K562 (cell line): ENCODE measurements around the gene SHROOM3. TPM values are rescaled to one million over a fixed set of nuclear protein-coding genes. Genes with fewer than 3 reads are reported as not detected.

Experiments used
- ATAC-seq: fragments of 200-7000 bp; cut with Tn5 transposase; 3 replicates; pipeline ENCODE4 v1.9.1; 2020; ENCODE audit warnings: moderate library complexity
- BruUV-seq: library from RNA; stranded (reverse); fragments of 400-500 nt; replicated peaks from 2 replicates; lab custom pipeline; 2021; lab: Mats Ljungman, UMichigan
- CTCF ChIA-PET: fragments of 300-600 bp; formaldehyde crosslinking; extraction: SDS; loops from one replicate; lab custom pipeline; 2021; ENCODE audit warnings: low intra/inter-chr PET ratio; lab: Yijun Ruan, JAX
- POLR2A ChIA-PET: fragments of 300-600, 350-650 bp; sonication (Branson Sonifier 250); formaldehyde crosslinking; extraction: SDS; loops from one replicate; lab custom pipeline; 2021; ENCODE audit warnings: antibody characterized with exemption, inconsistent platforms; lab: Yijun Ruan, JAX
- DNase-seq, 4 experiments: peaks; one replicate each; pipeline versions ENCODE4 v3.0.0 to v3.0.0-alpha.2; 2011 to 2018; ENCODE audit warnings: low spot score in 3 of 4, mixed read lengths in 3 of 4; ENCODE audit errors: extremely low read depth in 1 of 4
- FAIRE-seq: peaks from 2 replicates; lab custom pipeline; 2011; peaks lifted over from hg19 to GRCh38; lab: Jason Lieb, UNC
- H2AFZ ChIP-seq: 2 replicates; pipeline ENCODE4 v1.6.0; 2011; ENCODE audit warnings: low read depth, low read length, control low read depth, inconsistent platforms
- H3K27ac ChIP-seq: fragments of 200-600 bp; 3 replicates; pipeline ENCODE4 v1.8.0; 2011; ENCODE audit warnings: low read depth, mild to moderate bottlenecking, control low read depth, inconsistent platforms, low read length, moderate library complexity, mixed read lengths; ENCODE audit errors: extremely low read depth
- H3K27me3 ChIP-seq, 2 experiments: fragments of 300-600 bp in 1 of 2; 2 replicates in 1 of 2; 3 replicates in 1 of 2; pipeline versions ENCODE4 v1.6.0 to v1.8.0; 2011; ENCODE audit warnings: inconsistent platforms in 2 of 2, low read length in 2 of 2, mild to moderate bottlenecking in 1 of 2, mixed read lengths in 1 of 2, moderate library complexity in 1 of 2; ENCODE audit not compliant: control insufficient read depth in 2 of 2, insufficient read depth in 2 of 2
- H3K36me3 ChIP-seq: fragments of 300-600 bp; 3 replicates; pipeline ENCODE4 v1.8.0; 2011; ENCODE audit warnings: mild to moderate bottlenecking, low read length, inconsistent platforms; ENCODE audit not compliant: control insufficient read depth, insufficient read depth
- H3K4me1 ChIP-seq, 2 experiments: fragments of 200-600 bp in 1 of 2; replicated peaks in 1 of 2; 2 replicates in 1 of 2; 3 replicates in 1 of 2; pipeline versions ENCODE4 v1.5.1 to v1.8.0; 2011; ENCODE audit warnings: inconsistent platforms in 2 of 2, low read length in 2 of 2, mild to moderate bottlenecking in 1 of 2, mixed read lengths in 1 of 2, moderate library complexity in 1 of 2; ENCODE audit not compliant: control insufficient read depth in 2 of 2, insufficient read depth in 2 of 2
- H3K4me2 ChIP-seq: 2 replicates; pipeline ENCODE4 v1.6.1; 2011; ENCODE audit warnings: low read length, control low read depth, inconsistent platforms, mixed read lengths; ENCODE audit not compliant: insufficient read depth
- H3K4me3 ChIP-seq: fragments of 200-600 bp; sonication (generic), shearing (Covaris generic); 2 replicates; pipeline ENCODE4 v1.5.1; 2016; ENCODE audit warnings: control low read depth, inconsistent platforms
- H3K79me2 ChIP-seq: fragments of 200-600 bp; 3 replicates; pipeline ENCODE4 v1.8.0; 2011; ENCODE audit warnings: low read length, inconsistent platforms; ENCODE audit not compliant: control insufficient read depth, insufficient read depth
- H3K9ac ChIP-seq, 2 experiments: 2 replicates each; pipeline versions ENCODE4 v1.6.0 to v1.6.1; 2011; ENCODE audit warnings: low read depth in 2 of 2, low read length in 2 of 2, control low read depth in 1 of 2, inconsistent platforms in 1 of 2, mild to moderate bottlenecking in 1 of 2, mixed read lengths in 1 of 2; ENCODE audit not compliant: insufficient read depth in 1 of 2
- H3K9me1 ChIP-seq: one replicate; pipeline ENCODE4 v1.6.0; 2011; ENCODE audit warnings: inconsistent platforms, mild to moderate bottlenecking, low read length, moderate library complexity; ENCODE audit not compliant: control insufficient read depth, insufficient read depth
- H3K9me3 ChIP-seq: replicated peaks from 2 replicates; pipeline ENCODE4 v1.5.1; 2011; ENCODE audit warnings: low read depth, low read length, inconsistent platforms; ENCODE audit not compliant: control insufficient read depth, insufficient read depth
- H4K20me1 ChIP-seq: replicated peaks from 2 replicates; pipeline ENCODE4 v1.6.1; 2011; ENCODE audit warnings: low read length, inconsistent platforms, mixed read lengths; ENCODE audit not compliant: control insufficient read depth, insufficient read depth
- CBX5 ChIP-seq: IDR thresholded peaks from 2 replicates; pipeline ENCODE4 v1.6.1; 2014; ENCODE audit warnings: low read depth, borderline replicate concordance
- E4F1 ChIP-seq: fragments of 250-450 bp; sonication (Bioruptor Pico); IDR thresholded peaks from 2 replicates; pipeline ENCODE4 v1.5.0; 2021; ENCODE audit warnings: mild to moderate bottlenecking, borderline replicate concordance
- EHMT2 ChIP-seq: fragments of 450-650 bp; IDR thresholded peaks from 2 replicates; pipeline ENCODE4 v1.6.1; 2018; ENCODE audit warnings: antibody characterized with exemption
- GATAD2B ChIP-seq: fragments of 450-650 bp; IDR thresholded peaks from 2 replicates; pipeline ENCODE4 v1.6.1; 2017; ENCODE audit warnings: mild to moderate bottlenecking, borderline replicate concordance
- PHF8 ChIP-seq: fragments of 200-600 bp; sonication (generic); IDR thresholded peaks from 2 replicates; pipeline ENCODE4 v1.6.1; 2012; ENCODE audit warnings: mixed run types, mild to moderate bottlenecking, inconsistent platforms, low read length, moderate library complexity, borderline replicate concordance
- SNAPC5 ChIP-seq: fragments of 250-450 bp; sonication (Bioruptor Pico); IDR thresholded peaks from 2 replicates; pipeline ENCODE4 v1.8.0; 2021; ENCODE audit warnings: moderate library complexity, mild to moderate bottlenecking, inconsistent platforms
- SREBF1 ChIP-seq: fragments of 150-350 bp; IDR thresholded peaks from 2 replicates; pipeline ENCODE4 v1.6.1; 2014; ENCODE audit warnings: antibody characterized with exemption, low read depth, low read length, borderline replicate concordance
- ZNF121 ChIP-seq: sonication (generic); formaldehyde crosslinking; conservative IDR thresholded peaks from 2 replicates; pipeline ENCODE4 v1.8.0; 2022; ENCODE audit warnings: missing genetic modification reagents
- WGBS: fragments of 100-300 bp; shearing (Covaris generic); methylation state at CpG from one replicate; pipeline ENCODE4 v1.1.6; 2016; ENCODE audit warnings: low coverage, mixed read lengths; ENCODE audit not compliant: insufficient coverage; ENCODE audit errors: missing lambda C conversion rate; 5-methylcytosine and 5-hydroxymethylcytosine counted together
- in situ Hi-C: fragments of 300-500 bp; cut with MboI; formaldehyde crosslinking; loops from 4 replicates; pipeline ENCODE4 v1.15.0; 2018; ENCODE audit warnings: inconsistent platforms, mixed read lengths
- intact Hi-C: fragments of 100-400 bp; cut with micrococcal nuclease; formaldehyde crosslinking; loops from 2 replicates; pipeline ENCODE4 v1.14.2; 2022
- polyA plus RNA-seq, 8 experiments: library from polyadenylated mRNA; depleted of rRNA in 4 of 8; stranded (reverse) in 5 of 8; unstranded in 3 of 8; fragments of >200 nt; fragmentation: Nextera tagmentation in 2 of 8; fragmentation: Illumina TruSeq in 1 of 8; extraction: Ambion mirVana in 2 of 8; extraction: Trizol in 1 of 8; gene quantifications; 2 replicates each; pipeline versions ENCODE4 v1.2.1 to v1.2.3, GENCODE V29; 2011 to 2014; ENCODE audit warnings: inconsistent platforms in 1 of 8, missing spikeins in 1 of 8
- total RNA-seq, 7 experiments: library from RNA; depleted of rRNA in 6 of 7; stranded (reverse); fragments of >200 nt in 6 of 7; fragmentation: Illumina TruSeq in 2 of 7; extraction: Trizol in 2 of 7; gene quantifications; 2 replicates each; pipeline versions ENCODE4 v1.2.1 to v1.2.3, GENCODE V29; 2011 to 2021; ENCODE audit warnings: low replicate concordance in 1 of 7

Gene SHROOM3
- total and polyA plus RNA-seq, 9 of the 15 experiments (the other 6 are each of a cell fraction or from before 2014, with no cell fraction given) = 0.01 to 0.07 TPM; not detected in 7

- no TSS peak for BruUV-seq
- ATAC-seq (no peak), DNase-seq (no peak), FAIRE-seq (no peak)
- Histone ChIP-seq H3K27me3 (peaks cover 3 to 9% of the 10 kb centered on the region in 2 experiments; a peak in 3 of 5 replicates), H3K27ac (no peak overlapping the region), H3K9ac (no peak overlapping the region), H4K20me1 (no peaks in the 10 kb centered on the region), H3K36me3 (no peaks in the 10 kb centered on the region), H3K9me1 (no peaks in the 10 kb centered on the region), H3K4me1 (no peaks in the 10 kb centered on the region), H3K4me3 (no peak overlapping the region), H3K79me2 (no peaks in the 10 kb centered on the region), H3K9me3 (no peaks in the 10 kb centered on the region), H2AFZ (no peak overlapping the region), H3K4me2 (no peak overlapping the region)
- ChIA-PET POLR2A (no interaction called here), CTCF (no interaction called here)
- WGBS = 0% methylated on average over 4 of the region's 4 CpGs
- TF ChIP-seq EHMT2 (no peak), SNAPC5 (CRISPR knock-in tag) (no peak), GATAD2B (no peak), SREBF1 (no peak), PHF8 (no peak), ZNF121 (CRISPR knock-in tag) (no peak), E4F1 (no peak), CBX5 (no peak)
- in situ Hi-C loops (no loop called here), intact Hi-C loops (no loop called here)
Observed at GRCh38 chr4:76641351-76641750, 206.3 kb downstream of the SHROOM3 start.
